Type B pancreatic cell (in vitro differentiated cells): Measurements from ENCODE around the gene GRM4. TPM values are rescaled to one million over a fixed set of nuclear protein-coding genes. Genes with fewer than 3 reads are reported as not detected.

Source experiments
- DNase-seq: peaks from one replicate; pipeline ENCODE4 v3.0.0; 2021; ENCODE audit warnings: mixed read lengths; ENCODE audit not compliant: unreplicated experiment; ENCODE audit errors: extremely low spot score
- H3K27ac Mint-ChIP-seq: 2 replicates; pipeline ENCODE4 v1.8.0; 2021; ENCODE audit warnings: mild to moderate bottlenecking, mixed read lengths
- H3K27me3 Mint-ChIP-seq: 2 replicates; pipeline ENCODE4 v1.8.0; 2021; ENCODE audit warnings: mixed read lengths
- H3K36me3 Mint-ChIP-seq: 2 replicates; pipeline ENCODE4 v1.8.0; 2021; ENCODE audit warnings: mixed read lengths
- H3K4me1 Mint-ChIP-seq: one replicate; pipeline ENCODE4 v1.8.0; 2021; ENCODE audit warnings: mixed read lengths; ENCODE audit not compliant: unreplicated experiment
- H3K4me3 Mint-ChIP-seq: 2 replicates; pipeline ENCODE4 v1.8.0; 2021; ENCODE audit warnings: mild to moderate bottlenecking, mixed read lengths
- H3K9me3 Mint-ChIP-seq: 2 replicates; pipeline ENCODE4 v1.8.0; 2021; ENCODE audit warnings: mixed read lengths
- CTCF ChIP-seq: fragments of 200-600 bp; sonication (generic); conservative IDR thresholded peaks from 2 replicates; pipeline ENCODE4 v1.5.0; 2021; ENCODE audit warnings: antibody characterized with exemption, mild to moderate bottlenecking
- total RNA-seq: library from RNA; stranded (reverse); gene quantifications from 2 replicates; pipeline ENCODE4 v1.2.1, GENCODE V29; 2021; ENCODE audit warnings: low replicate concordance

GRM4 gene
- total RNA-seq, 1 donor from 2014 or later: 2.2 TPM

- H3K27me3 Mint-ChIP-seq: peaks cover 79% of the 10 kb centered on the region
- peak overlapping the region; percentile 75 for H3K4me3 Mint-ChIP-seq
- H3K4me1 Mint-ChIP-seq: peaks cover 9% of the 10 kb centered on the region
- no peaks in the 10 kb centered on the region for H3K36me3 Mint-ChIP-seq
- DNase-seq: no peak
- H3K27ac Mint-ChIP-seq: no peak overlapping the region
- TF ChIP-seq CTCF: no peak
- no peaks in the 10 kb centered on the region for H3K9me3 Mint-ChIP-seq
Observed at GRCh38 chr6:34146801-34147592, 1.1 kb upstream of the GRM4 start.

- peak overlapping the region; percentile 80 for H3K4me3 Mint-ChIP-seq
- H3K27ac Mint-ChIP-seq: no peak overlapping the region
- peaks cover 80% of the 10 kb centered on the region for H3K27me3 Mint-ChIP-seq
- H3K36me3 Mint-ChIP-seq: no peaks in the 10 kb centered on the region
- peaks cover 5% of the 10 kb centered on the region for H3K4me1 Mint-ChIP-seq
- peak; percentile 8 for TF ChIP-seq CTCF
- no peak for DNase-seq
- no peaks in the 10 kb centered on the region for H3K9me3 Mint-ChIP-seq
Observed at GRCh38 chr6:34145161-34146020, 496 bp downstream of the GRM4 start.

GRCh38 chr6:34144581-34145160 lies 1.2 kb downstream of the GRM4 start:
- no peaks in the 10 kb centered on the region for H3K36me3 Mint-ChIP-seq
- TF ChIP-seq CTCF: no peak
- peaks cover 80% of the 10 kb centered on the region for H3K27me3 Mint-ChIP-seq
- peak overlapping the region; percentile 72 for H3K4me3 Mint-ChIP-seq
- H3K9me3 Mint-ChIP-seq: no peaks in the 10 kb centered on the region
- no peak for DNase-seq
- H3K4me1 Mint-ChIP-seq: peaks cover 5% of the 10 kb centered on the region
- no peak overlapping the region for H3K27ac Mint-ChIP-seq

- Mint-ChIP-seq H3K27me3 (peaks cover 81% of the 10 kb centered on the region), H3K36me3 (no peaks in the 10 kb centered on the region)
- peak; percentile 62 for TF ChIP-seq CTCF
Observed at GRCh38 chr6:34143884-34144580, 1.9 kb downstream of the GRM4 start.

GRCh38 chr6:34143196-34143883 lies 2.5 kb downstream of the GRM4 start:
- Mint-ChIP-seq H3K27ac (no peak overlapping the region), H3K27me3 (peaks cover 82% of the 10 kb centered on the region), H3K36me3 (no peaks in the 10 kb centered on the region), H3K4me3 (peak overlapping the region; percentile 78), H3K9me3 (no peaks in the 10 kb centered on the region), H3K4me1 (peaks cover 4% of the 10 kb centered on the region)
- DNase-seq: no peak
- no peak for TF ChIP-seq CTCF

More at GRCh38 chr6:34143884-34144580, 1.9 kb downstream of the GRM4 start:
- DNase-seq: no peak
- Mint-ChIP-seq H3K27ac (no peak overlapping the region), H3K4me3 (peak overlapping the region; percentile 78), H3K9me3 (no peaks in the 10 kb centered on the region), H3K4me1 (peaks cover 5% of the 10 kb centered on the region)
